Posterior cingulate gyrus (tissue), 11 donors: ENCODE measurements around the gene QSOX1.
"Not testable (repeated sequence)": the region's sequence is repeated elsewhere in the genome, so short reads cannot be mapped to it uniquely, and the experiment has no call there.

Experiments used
- DNase-seq, 10 donors: peaks; one replicate each; pipeline versions ENCODE4 v3.0.0 to v3.0.0-alpha.2; 2020 to 2021; ENCODE audit warnings: mixed read lengths in 3 of 10
- intact Hi-C: fragments of 100-400 bp; cut with DNase I; formaldehyde crosslinking; loops from one replicate; pipeline ENCODE4 v1.15.1; 2023

Gene QSOX1

GRCh38 chr1:180154325-180155181 lies at the start of gene QSOX1:
Gene QSOX1, plus strand, starts transcription at chr1:180154869. Its CDS starts 39 bp downstream, at chr1:180154908.
- peak; percentile 79 to 98 (median 90) for DNase-seq
- intact Hi-C loops: loop anchor here (2.0 to 10.0 kb wide), 3 partner anchors 200 to 870 kb away; partner anchors contain the start of genes CEP350, STX6 and TOR1AIP1

- no peak for DNase-seq
- intact Hi-C loops: no loop called here
Observed at GRCh38 chr1:180112091-180112490, 42.6 kb upstream of the QSOX1 start.

DNA sequence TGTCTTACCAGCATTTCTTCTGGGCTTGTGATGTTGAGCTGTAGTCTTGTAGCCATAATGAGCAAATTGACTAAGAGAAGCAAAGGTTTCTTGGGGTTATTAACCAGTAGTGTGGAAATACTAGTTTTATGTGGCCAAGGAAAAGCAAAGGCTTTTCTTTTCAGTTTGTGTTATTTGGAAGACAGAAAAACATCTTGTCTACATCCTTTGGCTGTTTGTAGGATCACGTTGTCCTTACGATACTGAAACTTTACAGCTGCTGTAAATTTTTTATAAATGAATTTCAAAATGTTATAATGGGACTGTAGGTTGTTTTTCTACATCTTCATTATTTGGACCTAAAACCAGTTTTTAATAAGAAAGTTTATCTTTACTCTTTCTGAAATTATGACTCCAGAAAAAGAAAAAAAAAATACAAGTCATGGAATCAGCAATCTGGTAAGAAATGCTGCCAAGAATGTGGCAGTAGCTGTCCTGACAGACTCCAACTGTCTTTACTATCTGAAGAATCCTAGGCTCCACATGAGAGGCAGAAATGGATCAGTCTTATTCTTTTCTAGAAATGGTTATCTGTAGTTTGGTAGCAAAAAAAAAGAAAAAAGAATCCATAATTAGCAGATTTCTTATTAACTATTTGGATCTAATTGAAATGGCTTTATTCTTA lies 41.6 kb upstream of the QSOX1 start:
- intact Hi-C loops: no loop called here
- no peak for DNase-seq

- intact Hi-C loops: no loop called here
- no peak for DNase-seq
Observed at GRCh38 chr1:180114396-180114945, 40.2 kb upstream of the QSOX1 start.

- DNase-seq: no peak
- intact Hi-C loops: no loop called here
Observed at GRCh38 chr1:180116964-180117763, 37.5 kb upstream of the QSOX1 start.

DNA sequence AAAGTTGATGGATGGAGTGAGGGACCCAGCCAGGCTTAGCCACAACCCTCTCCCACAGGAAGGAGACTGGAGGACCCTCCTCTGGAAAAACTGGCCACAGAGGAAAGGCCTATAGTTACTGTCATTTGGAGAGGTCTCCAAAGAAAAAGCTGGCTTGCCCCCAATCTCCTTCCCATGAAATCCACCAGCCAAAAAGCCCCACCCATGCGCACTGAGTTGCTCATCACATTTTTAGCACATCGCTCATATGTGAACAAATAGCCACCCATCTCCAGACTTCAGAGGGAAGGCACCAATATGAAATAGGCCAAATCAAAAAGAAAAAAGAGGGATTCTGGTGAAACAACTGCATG lies 36.9 kb upstream of the QSOX1 start:
- intact Hi-C loops: no loop called here
- no peak for DNase-seq

GRCh38 chr1:180119837-180120236 lies 34.8 kb upstream of the QSOX1 start:
- DNase-seq: no peak
- intact Hi-C loops: no loop called here

DNA sequence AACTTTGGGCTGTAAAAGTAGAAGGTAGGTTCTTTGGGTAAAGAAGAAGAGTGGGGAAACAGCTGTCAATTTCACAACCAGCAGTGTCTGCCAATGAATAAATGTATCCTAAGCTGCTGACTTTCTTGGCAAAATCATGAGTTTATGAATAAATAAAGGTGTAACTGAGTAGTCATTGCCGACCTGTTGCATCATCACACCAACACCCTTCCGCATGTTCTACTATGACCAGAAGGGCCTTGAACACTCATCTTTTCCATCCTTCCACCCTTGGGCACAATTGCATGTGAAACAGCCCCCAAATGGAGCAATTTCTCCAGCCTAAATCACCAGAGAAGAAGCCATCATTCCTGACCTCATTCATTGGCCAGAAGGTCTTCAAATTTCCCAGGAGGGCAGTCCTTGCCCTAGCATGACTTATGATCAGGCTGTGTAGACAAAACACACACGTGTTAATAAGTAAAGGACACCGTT lies 31.2 kb upstream of the QSOX1 start:
- intact Hi-C loops: no loop called here
- no peak for DNase-seq

DNA sequence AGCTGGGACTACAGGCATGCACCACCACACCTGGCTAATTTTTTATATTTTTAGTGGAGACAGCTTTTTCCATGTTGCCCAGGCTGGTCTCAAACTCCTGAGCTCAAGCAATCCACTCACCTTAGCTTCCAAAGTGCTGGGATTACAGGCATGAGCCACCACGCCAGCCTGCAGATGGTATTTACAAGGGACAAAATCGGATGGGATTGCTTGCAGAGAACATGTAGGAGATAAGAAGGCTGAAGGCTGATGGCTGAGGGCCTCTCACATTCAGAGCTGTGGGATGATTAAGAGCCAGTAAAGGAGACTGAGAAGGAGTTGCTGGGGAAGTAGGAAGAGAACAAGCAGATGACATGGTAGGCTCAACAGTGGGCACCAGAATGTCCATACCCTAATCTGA lies 24.0 kb upstream of the QSOX1 start:
- DNase-seq: no peak
- intact Hi-C loops: no loop called here

GRCh38 chr1:180131510-180131909 lies 23.2 kb upstream of the QSOX1 start:
- intact Hi-C loops: no loop called here
- DNase-seq: no peak

DNA sequence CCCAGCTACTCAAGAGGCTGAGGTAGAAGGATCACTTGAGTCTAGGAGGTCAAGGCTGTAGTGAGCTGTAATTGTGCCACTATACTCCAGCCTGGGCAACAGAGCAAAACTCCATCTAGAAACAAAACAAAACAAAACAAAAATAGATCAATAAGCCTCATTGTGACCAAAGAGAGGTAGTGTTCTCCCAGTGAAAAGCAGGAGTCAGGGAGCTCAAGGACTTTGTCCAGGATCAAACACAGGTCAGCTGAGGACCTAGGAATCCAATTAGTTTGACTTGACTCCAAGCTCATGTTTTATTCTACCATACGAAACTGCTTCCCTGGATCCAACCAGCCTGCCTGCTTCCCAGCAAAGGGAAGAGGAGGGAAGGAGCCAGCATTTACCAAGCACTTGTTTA lies 21.5 kb upstream of the QSOX1 start:
- no peak for DNase-seq
- intact Hi-C loops: no loop called here

- DNase-seq, intact Hi-C loops: not testable (repeated sequence)
Observed at GRCh38 chr1:180133688-180134087, 21.0 kb upstream of the QSOX1 start.

DNA sequence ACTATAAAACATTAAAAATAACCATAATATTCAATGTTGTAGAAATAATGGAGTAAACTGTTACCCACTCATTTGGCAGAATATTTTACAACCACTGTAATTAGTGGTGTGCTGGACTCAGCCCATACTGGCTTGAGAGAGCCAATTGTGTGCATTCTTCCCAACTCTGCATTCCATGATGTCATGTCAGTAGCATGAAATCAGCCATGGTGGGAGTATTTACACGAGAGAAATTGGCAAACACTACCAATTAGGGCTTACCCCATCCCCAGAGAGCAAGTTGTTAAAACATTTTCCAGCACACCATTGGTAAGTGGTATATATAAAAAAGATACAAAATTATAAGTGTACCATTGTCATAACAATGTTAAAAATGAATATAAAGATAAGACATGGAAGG lies 19.1 kb upstream of the QSOX1 start:
- intact Hi-C loops: no loop called here
- no peak for DNase-seq

- intact Hi-C loops: no loop called here
- no peak for DNase-seq
Observed at GRCh38 chr1:180136331-180136967, 18.2 kb upstream of the QSOX1 start.

- no peak for DNase-seq
- intact Hi-C loops: no loop called here
Observed at GRCh38 chr1:180136968-180137356, 17.7 kb upstream of the QSOX1 start.

GRCh38 chr1:180137776-180138175 lies 16.9 kb upstream of the QSOX1 start:
- intact Hi-C loops: no loop called here
- DNase-seq: no peak

- intact Hi-C loops: no loop called here
- DNase-seq: no peak
Observed at GRCh38 chr1:180141381-180141934, 13.2 kb upstream of the QSOX1 start.

DNA sequence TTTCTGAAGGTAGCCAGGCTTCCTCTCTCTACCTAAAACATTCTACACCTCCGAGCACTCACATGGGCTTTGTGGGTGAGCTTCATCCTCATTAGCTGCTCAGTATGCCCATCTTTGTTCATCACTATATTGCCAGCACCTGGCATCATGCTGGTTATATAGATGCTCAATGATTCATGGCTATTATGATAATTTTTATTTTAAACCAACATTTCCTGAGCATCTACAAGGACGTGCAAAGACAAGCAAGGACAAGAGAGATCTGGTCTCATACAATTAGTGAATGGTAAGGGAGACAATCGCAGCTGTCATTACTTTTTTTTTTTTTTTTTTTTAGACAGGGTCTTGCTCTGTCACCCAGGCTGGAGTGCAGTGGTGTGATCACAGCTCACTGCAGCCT lies 11.3 kb upstream of the QSOX1 start:
- DNase-seq: no peak
- intact Hi-C loops: no loop called here

DNA sequence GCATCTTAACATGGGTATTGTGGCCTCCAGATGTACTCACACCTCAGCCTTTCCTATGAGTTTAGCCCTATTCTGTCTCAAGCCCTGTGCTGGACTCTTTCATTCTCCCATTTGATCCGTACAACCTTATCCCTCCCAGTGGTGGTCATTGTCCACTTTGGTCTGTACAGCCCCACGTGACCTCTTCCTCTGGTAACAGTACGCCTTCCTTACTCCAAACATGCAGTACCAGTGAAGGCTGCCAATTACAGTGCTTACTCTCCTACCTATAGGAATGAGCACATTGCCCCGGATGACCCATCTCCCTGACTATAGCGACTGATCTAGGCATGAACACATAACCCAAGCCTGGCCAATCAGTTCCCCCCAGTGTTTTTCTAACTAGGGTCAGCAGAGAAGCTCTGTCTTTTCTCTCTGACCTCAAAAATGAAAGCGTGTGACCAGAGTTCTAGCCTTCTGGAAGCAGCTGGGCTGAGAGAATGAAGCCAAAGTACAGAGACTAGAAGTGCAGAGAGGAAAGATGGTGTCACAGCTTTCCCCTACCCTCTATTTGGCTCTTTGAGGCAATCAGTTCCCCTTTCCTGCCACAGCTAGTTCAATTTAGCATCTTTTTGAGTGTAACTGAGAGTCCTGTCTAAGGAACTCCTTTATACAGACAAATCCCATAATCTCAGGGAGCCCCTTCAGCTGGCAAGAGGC lies 9.9 kb upstream of the QSOX1 start:
- DNase-seq: no peak
- intact Hi-C loops: no loop called here
